NCI-H1048 (cell line): ENCODE data around the gene OPN1LW.
"Not testable (repeated sequence)": the region's sequence is repeated elsewhere in the genome, so short reads cannot be mapped to it uniquely, and the experiment has no call there.

Experiments
- DNase-seq: peaks from one replicate; lab custom pipeline; 2025; lab: John Stamatoyannopoulos, UW

The OPN1LW gene

GRCh38 chrX:154135458-154136229, 8.4 kb upstream of the OPN1LW start:
- no peak for DNase-seq

GRCh38 chrX:154136627-154137161, 7.3 kb upstream of the OPN1LW start:
- DNase-seq, result no peak

- DNase-seq, result no peak
These were observed 5.2 kb upstream of the OPN1LW start for GRCh38 chrX:154138857-154139256.

GRCh38 chrX:154140206-154140605, 3.8 kb upstream of the OPN1LW start:
- DNase-seq, result no peak

GRCh38 chrX:154140742-154141141, 3.3 kb upstream of the OPN1LW start:
- no peak for DNase-seq

GRCh38 chrX:154142386-154142785, 1.7 kb upstream of the OPN1LW start:
- DNase-seq, result no peak

GRCh38 chrX:154142950-154143745, 895 bp upstream of the OPN1LW start:
- no peak for DNase-seq

GRCh38 chrX:154151030-154151429, 7.0 kb downstream of the OPN1LW start:
- not testable (repeated sequence) for DNase-seq

- DNase-seq, result not testable (repeated sequence)
These were observed 12.2 kb downstream of the OPN1LW start for GRCh38 chrX:154156221-154156620.

GRCh38 chrX:154157207-154157606, 13.2 kb downstream of the OPN1LW start:
- not testable (repeated sequence) for DNase-seq

- DNase-seq, result not testable (repeated sequence)
These were observed 15.3 kb downstream of the OPN1LW start for GRCh38 chrX:154159345-154159744.

- not testable (repeated sequence) for DNase-seq
These were observed 20.9 kb downstream of the OPN1LW start for GRCh38 chrX:154164902-154165301.

GRCh38 chrX:154168384-154168783, 24.3 kb downstream of the OPN1LW start:
- not testable (repeated sequence) for DNase-seq

- not testable (repeated sequence) for DNase-seq
These were observed 28.5 kb downstream of the OPN1LW start for GRCh38 chrX:154172535-154172943.

GRCh38 chrX:154174356-154174755, 30.3 kb downstream of the OPN1LW start:
- DNase-seq, result not testable (repeated sequence)

- not testable (repeated sequence) for DNase-seq
These were observed 38.3 kb downstream of the OPN1LW start, which contains the start of gene OPN1MW for GRCh38 chrX:154182296-154182695. OPN1MW (plus strand) TSS chrX:154182596; CDS start chrX:154182678, 82 bp downstream.

- not testable (repeated sequence) for DNase-seq
These were observed 39.8 kb downstream of the OPN1LW start for GRCh38 chrX:154183794-154184193.

- DNase-seq, result not testable (repeated sequence)
These were observed 48.8 kb downstream of the OPN1LW start for GRCh38 chrX:154192846-154193245.

GRCh38 chrX:154194316-154194715, 50.3 kb downstream of the OPN1LW start:
- not testable (repeated sequence) for DNase-seq

GRCh38 chrX:154196466-154196865, 52.4 kb downstream of the OPN1LW start:
- DNase-seq, result not testable (repeated sequence)
